HepG2 (cell line): ENCODE data around the gene CCDC201. TPM values are rescaled to one million over a fixed set of nuclear protein-coding genes. Genes with fewer than 3 reads are reported as not detected.

ENCODE experiments used
- DBP ChIP-seq: sonication (generic); formaldehyde crosslinking; IDR thresholded peaks from 2 replicates; pipeline ENCODE4 v1.4.0; 2020; ENCODE audit warnings: missing genetic modification reagents; ENCODE audit errors: not compliant biosample characterization
- GABPA ChIP-seq, 2 experiments: IDR thresholded peaks; 2 replicates each; pipeline ENCODE4 v1.6.1; 2011 to 2016; ENCODE audit warnings: low read depth in 2 of 2, low read length in 1 of 2, missing biosample characterization in 1 of 2, missing genetic modification characterization in 1 of 2
- KDM2A ChIP-seq: sonication (generic); formaldehyde crosslinking; IDR thresholded peaks from 2 replicates; pipeline ENCODE4 v1.4.0; 2020; ENCODE audit warnings: low read depth, missing genetic modification reagents, borderline replicate concordance
- KLF9 ChIP-seq: IDR thresholded peaks from 2 replicates; pipeline ENCODE4 v1.6.1; 2016; ENCODE audit warnings: low read depth
- MYNN ChIP-seq: sonication (generic); formaldehyde crosslinking; IDR thresholded peaks from 2 replicates; pipeline ENCODE4 v1.4.0; 2020; ENCODE audit warnings: mild to moderate bottlenecking, low read depth, missing genetic modification reagents
- PAF1 ChIP-seq: IDR thresholded peaks from 2 replicates; pipeline ENCODE4 v1.6.1; 2016; ENCODE audit warnings: missing genetic modification reagents, missing compliant biosample characterization
- RBM22 ChIP-seq: fragments of 200-400 bp; formaldehyde crosslinking; optimal IDR thresholded peaks from 2 replicates; pipeline ENCODE3; 2017; ENCODE audit warnings: mild to moderate bottlenecking, low read length, moderate library complexity
- TBP ChIP-seq: sonication (generic); formaldehyde crosslinking; IDR thresholded peaks from 2 replicates; pipeline ENCODE4 v1.5.0; 2020; ENCODE audit warnings: missing genetic modification reagents
- ZBTB26 ChIP-seq: IDR thresholded peaks from 2 replicates; pipeline ENCODE4 v1.6.1; 2016; ENCODE audit warnings: missing compliant biosample characterization, missing genetic modification reagents, borderline replicate concordance
- ZBTB37 ChIP-seq: sonication (generic); formaldehyde crosslinking; IDR thresholded peaks from 2 replicates; pipeline ENCODE4 v1.4.0; 2020; ENCODE audit warnings: mild to moderate bottlenecking, missing genetic modification reagents
- ZNF207 ChIP-seq: fragments of 450-650 bp; IDR thresholded peaks from 2 replicates; pipeline ENCODE4 v1.6.1; 2016; ENCODE audit warnings: antibody characterized with exemption, borderline replicate concordance
- ZNF263 ChIP-seq: sonication (generic); formaldehyde crosslinking; IDR thresholded peaks from 2 replicates; pipeline ENCODE4 v1.4.0; 2020; ENCODE audit warnings: missing genetic modification reagents
- ZNF337 ChIP-seq: sonication (generic); formaldehyde crosslinking; IDR thresholded peaks from 2 replicates; pipeline ENCODE4 v1.5.1; 2020; ENCODE audit warnings: missing genetic modification reagents, low read depth, mild to moderate bottlenecking, borderline replicate concordance
- ZNF382 ChIP-seq: sonication (generic); formaldehyde crosslinking; IDR thresholded peaks from 2 replicates; pipeline ENCODE4 v1.5.0; 2020; ENCODE audit warnings: missing genetic modification reagents, mild to moderate bottlenecking, borderline replicate concordance
- ZNF407 ChIP-seq: sonication (generic); formaldehyde crosslinking; IDR thresholded peaks from one replicate; pipeline ENCODE4 v1.5.1; 2020; ENCODE audit warnings: mild to moderate bottlenecking, missing genetic modification reagents; ENCODE audit errors: not compliant biosample characterization
- ZNF414 ChIP-seq: sonication (generic); formaldehyde crosslinking; IDR thresholded peaks from 2 replicates; pipeline ENCODE4 v1.5.0; 2020; ENCODE audit warnings: missing genetic modification reagents
- ZNF746 ChIP-seq: sonication (generic); formaldehyde crosslinking; IDR thresholded peaks from 2 replicates; pipeline ENCODE4 v1.8.0; 2022; ENCODE audit warnings: mild to moderate bottlenecking, missing genetic modification reagents
- ZSCAN25 ChIP-seq: sonication (generic); formaldehyde crosslinking; IDR thresholded peaks from 2 replicates; pipeline ENCODE4 v1.8.0; 2022; ENCODE audit warnings: mild to moderate bottlenecking, missing genetic modification reagents
- polyA plus RNA-seq, 8 experiments: library from polyadenylated mRNA; depleted of rRNA in 3 of 8; stranded (reverse) in 7 of 8; unstranded in 1 of 8; fragments of >200 nt; fragmentation: Illumina TruSeq in 4 of 8; extraction: Trizol in 4 of 8; gene quantifications; 2 replicates each; pipeline versions ENCODE4 v1.2.1 to v1.2.3, GENCODE V29; 2011 to 2016; ENCODE audit warnings: low read depth in 4 of 8, missing spikeins in 1 of 8, mixed read lengths in 1 of 8; ENCODE audit not compliant: insufficient read depth in 1 of 8
- total RNA-seq, 5 experiments: library from RNA; depleted of rRNA; stranded (reverse); fragments of >200 nt; fragmentation: Illumina TruSeq; extraction: Trizol; gene quantifications; 2 replicates each; pipeline ENCODE4 v1.2.3, GENCODE V29; 2016; ENCODE audit warnings: low read depth in 1 of 5

Gene CCDC201
- total and polyA plus RNA-seq, 2 of the 13 experiments (the other 11 are each of a cell fraction or from before 2014, with no cell fraction given), result 0.92 TPM; not detected in 1

- TF ChIP-seq ZNF407 (CRISPR knock-in tag) (no peak), MYNN (CRISPR knock-in tag) (no peak), KLF9 (CRISPR knock-in tag) (no peak), ZNF746 (CRISPR knock-in tag) (no peak), TBP (CRISPR knock-in tag) (no peak), KDM2A (CRISPR knock-in tag) (peak; percentile 69; the same call in 1 of the 2 replicates), PAF1 (CRISPR knock-in tag) (no peak), ZNF382 (CRISPR knock-in tag) (no peak), ZNF207 (no peak), DBP (CRISPR knock-in tag) (no peak), ZSCAN25 (CRISPR knock-in tag) (no peak), ZNF263 (CRISPR knock-in tag) (peak; percentile 90), ZNF414 (no peak), RBM22 (no peak), ZNF337 (CRISPR knock-in tag) (no peak), ZBTB37 (no peak), ZBTB26 (CRISPR knock-in tag) (no peak), GABPA (IDR thresholded peaks at IDR 0.05; ENCODE audit: low read depth, low read length) (no peak), GABPA (CRISPR knock-in tag; IDR thresholded peaks at IDR 0.05; ENCODE audit: low read depth) (no peak)
Observed at GRCh38 chr7:45917658-45918057, 44.8 kb upstream of the CCDC201 start (continued).
